SK-N-SH treated with all-trans-retinoic acid at 6 μM for 48 hours (cell line): ENCODE results near the gene FZR1.
A peak's percentile ranks its signal among the peaks of the same experiment; 100 is the strongest.

ENCODE experiments used
- ATAC-seq: fragments of 200-7000 bp; cut with Tn5 transposase; 3 replicates; pipeline ENCODE4 v1.9.1; 2020; ENCODE audit warnings: mild to moderate bottlenecking, moderate library complexity
- CREB5 ChIP-seq: fragments of 250-450 bp; sonication (Bioruptor Pico); IDR thresholded peaks from 2 replicates; pipeline ENCODE4 v1.5.1; 2020; ENCODE audit warnings: low read depth, mild to moderate bottlenecking, moderate library complexity
- CSDC2 ChIP-seq: fragments of 250-450 bp; sonication (Bioruptor Pico); IDR thresholded peaks from 2 replicates; pipeline ENCODE4 v1.5.0; 2020; ENCODE audit warnings: mild to moderate bottlenecking, moderate library complexity
- ESRRG ChIP-seq: fragments of 250-450 bp; sonication (Bioruptor Pico); IDR thresholded peaks from 2 replicates; pipeline ENCODE4 v1.6.1; 2021; ENCODE audit warnings: mild to moderate bottlenecking
- GLIS3 ChIP-seq: fragments of 250-450 bp; sonication (Bioruptor Pico); IDR thresholded peaks from 2 replicates; pipeline ENCODE4 v1.5.0; 2020; ENCODE audit warnings: mild to moderate bottlenecking, moderate library complexity
- ISL1 ChIP-seq: fragments of 250-450 bp; sonication (Bioruptor Pico); IDR thresholded peaks from 2 replicates; pipeline ENCODE4 v2.1.2; 2022; ENCODE audit warnings: mild to moderate bottlenecking, moderate library complexity
- OSR1 ChIP-seq: fragments of 250-450 bp; sonication (Bioruptor Pico); IDR thresholded peaks from 2 replicates; pipeline ENCODE4 v1.8.0; 2022; ENCODE audit warnings: moderate library complexity, mild to moderate bottlenecking, inconsistent platforms
- PATZ1 ChIP-seq: fragments of 250-450 bp; sonication (Bioruptor Pico); IDR thresholded peaks from 2 replicates; pipeline ENCODE4 v1.8.0; 2020; ENCODE audit warnings: mild to moderate bottlenecking, moderate library complexity, borderline replicate concordance
- PPARA ChIP-seq: fragments of 250-450 bp; sonication (Bioruptor Pico); IDR thresholded peaks from 2 replicates; pipeline ENCODE4 v1.5.0; 2020; ENCODE audit warnings: mild to moderate bottlenecking, borderline replicate concordance
- RARB ChIP-seq: fragments of 250-450 bp; sonication (Bioruptor Pico); IDR thresholded peaks from 2 replicates; pipeline ENCODE4 v1.8.0; 2021; ENCODE audit warnings: mild to moderate bottlenecking, moderate library complexity
- SNAI2 ChIP-seq: fragments of 250-450 bp; sonication (Bioruptor Pico); IDR thresholded peaks from 2 replicates; pipeline ENCODE4 v1.5.0; 2020; ENCODE audit warnings: mild to moderate bottlenecking, moderate library complexity
- TCF4 ChIP-seq: fragments of 250-450 bp; sonication (Bioruptor Pico); IDR thresholded peaks from 2 replicates; pipeline ENCODE4 v1.8.0; 2021; ENCODE audit warnings: mild to moderate bottlenecking, moderate library complexity, borderline replicate concordance
- TOX ChIP-seq: fragments of 250-450 bp; sonication (Bioruptor Pico); IDR thresholded peaks from 2 replicates; pipeline ENCODE4 v1.8.0; 2021; ENCODE audit warnings: mild to moderate bottlenecking, moderate library complexity, borderline replicate concordance
- ZFP3 ChIP-seq: fragments of 250-450 bp; sonication (Bioruptor Pico); IDR thresholded peaks from 2 replicates; pipeline ENCODE4 v1.5.0; 2020; ENCODE audit warnings: mild to moderate bottlenecking, moderate library complexity
- ZFP30 ChIP-seq: fragments of 450-650 bp; formaldehyde crosslinking; IDR thresholded peaks from 2 replicates; pipeline ENCODE4 v1.5.0; 2022; ENCODE audit warnings: mild to moderate bottlenecking, moderate library complexity
- ZNF70 ChIP-seq: fragments of 450-650 bp; formaldehyde crosslinking; IDR thresholded peaks from 2 replicates; pipeline ENCODE4 v1.5.0; 2020; ENCODE audit warnings: mild to moderate bottlenecking, moderate library complexity
- ZNF8 ChIP-seq: fragments of 450-650 bp; formaldehyde crosslinking; IDR thresholded peaks from 2 replicates; pipeline ENCODE4 v1.5.0; 2020; ENCODE audit warnings: mild to moderate bottlenecking, moderate library complexity
- TF ChIP-seq, protein P1 (sequence below): fragments of 250-450 bp; sonication (Bioruptor Pico); IDR thresholded peaks from 2 replicates; pipeline ENCODE4 v1.5.1; 2021; ENCODE audit warnings: mild to moderate bottlenecking, moderate library complexity
- TF ChIP-seq, protein P2 (sequence below): fragments of 250-450 bp; sonication (Bioruptor Pico); IDR thresholded peaks from 2 replicates; pipeline ENCODE4 v1.8.0; 2021; ENCODE audit warnings: low read depth, mild to moderate bottlenecking, moderate library complexity, borderline replicate concordance
- TF ChIP-seq, protein P3 (sequence below): fragments of 250-450 bp; sonication (Bioruptor Pico); IDR thresholded peaks from 2 replicates; pipeline ENCODE4 v1.5.0; 2020; ENCODE audit warnings: mild to moderate bottlenecking, moderate library complexity

FZR1 gene

GRCh38 chr19:3544058-3544376 lies 37.9 kb downstream of the FZR1 start (continued):
- TF ChIP-seq, protein P1, sequence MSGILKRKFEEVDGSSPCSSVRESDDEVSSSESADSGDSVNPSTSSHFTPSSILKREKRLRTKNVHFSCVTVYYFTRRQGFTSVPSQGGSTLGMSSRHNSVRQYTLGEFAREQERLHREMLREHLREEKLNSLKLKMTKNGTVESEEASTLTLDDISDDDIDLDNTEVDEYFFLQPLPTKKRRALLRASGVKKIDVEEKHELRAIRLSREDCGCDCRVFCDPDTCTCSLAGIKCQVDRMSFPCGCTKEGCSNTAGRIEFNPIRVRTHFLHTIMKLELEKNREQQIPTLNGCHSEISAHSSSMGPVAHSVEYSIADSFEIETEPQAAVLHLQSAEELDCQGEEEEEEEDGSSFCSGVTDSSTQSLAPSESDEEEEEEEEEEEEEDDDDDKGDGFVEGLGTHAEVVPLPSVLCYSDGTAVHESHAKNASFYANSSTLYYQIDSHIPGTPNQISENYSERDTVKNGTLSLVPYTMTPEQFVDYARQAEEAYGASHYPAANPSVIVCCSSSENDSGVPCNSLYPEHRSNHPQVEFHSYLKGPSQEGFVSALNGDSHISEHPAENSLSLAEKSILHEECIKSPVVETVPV (CRISPR knock-in tag), result no peak
- TF ChIP-seq ISL1 (CRISPR knock-in tag), result no peak
- no peak for TF ChIP-seq ZFP30 (CRISPR knock-in tag)
- no peak for TF ChIP-seq RARB (CRISPR knock-in tag)

GRCh38 chr19:3544742-3545668 lies 38.9 kb downstream of the FZR1 start:
- no peak for TF ChIP-seq RARB (CRISPR knock-in tag)
- TF ChIP-seq ZFP3 (CRISPR knock-in tag), result no peak
- TF ChIP-seq TCF4 (CRISPR knock-in tag), result no peak
- TF ChIP-seq ESRRG, result no peak
- no peak for TF ChIP-seq CREB5 (CRISPR knock-in tag)
- no peak for TF ChIP-seq CSDC2 (CRISPR knock-in tag)
- no peak for TF ChIP-seq OSR1 (CRISPR knock-in tag)
- TF ChIP-seq, protein P2, sequence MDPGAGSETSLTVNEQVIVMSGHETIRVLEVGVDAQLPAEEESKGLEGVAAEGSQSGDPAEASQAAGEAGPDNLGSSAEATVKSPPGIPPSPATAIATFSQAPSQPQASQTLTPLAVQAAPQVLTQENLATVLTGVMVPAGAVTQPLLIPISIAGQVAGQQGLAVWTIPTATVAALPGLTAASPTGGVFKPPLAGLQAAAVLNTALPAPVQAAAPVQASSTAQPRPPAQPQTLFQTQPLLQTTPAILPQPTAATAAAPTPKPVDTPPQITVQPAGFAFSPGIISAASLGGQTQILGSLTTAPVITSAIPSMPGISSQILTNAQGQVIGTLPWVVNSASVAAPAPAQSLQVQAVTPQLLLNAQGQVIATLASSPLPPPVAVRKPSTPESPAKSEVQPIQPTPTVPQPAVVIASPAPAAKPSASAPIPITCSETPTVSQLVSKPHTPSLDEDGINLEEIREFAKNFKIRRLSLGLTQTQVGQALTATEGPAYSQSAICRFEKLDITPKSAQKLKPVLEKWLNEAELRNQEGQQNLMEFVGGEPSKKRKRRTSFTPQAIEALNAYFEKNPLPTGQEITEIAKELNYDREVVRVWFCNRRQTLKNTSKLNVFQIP (CRISPR knock-in tag), result no peak
- TF ChIP-seq ISL1 (CRISPR knock-in tag), result no peak
- no peak for TF ChIP-seq SNAI2 (CRISPR knock-in tag)
- TF ChIP-seq ZFP30 (CRISPR knock-in tag), result no peak
- TF ChIP-seq, protein P3, sequence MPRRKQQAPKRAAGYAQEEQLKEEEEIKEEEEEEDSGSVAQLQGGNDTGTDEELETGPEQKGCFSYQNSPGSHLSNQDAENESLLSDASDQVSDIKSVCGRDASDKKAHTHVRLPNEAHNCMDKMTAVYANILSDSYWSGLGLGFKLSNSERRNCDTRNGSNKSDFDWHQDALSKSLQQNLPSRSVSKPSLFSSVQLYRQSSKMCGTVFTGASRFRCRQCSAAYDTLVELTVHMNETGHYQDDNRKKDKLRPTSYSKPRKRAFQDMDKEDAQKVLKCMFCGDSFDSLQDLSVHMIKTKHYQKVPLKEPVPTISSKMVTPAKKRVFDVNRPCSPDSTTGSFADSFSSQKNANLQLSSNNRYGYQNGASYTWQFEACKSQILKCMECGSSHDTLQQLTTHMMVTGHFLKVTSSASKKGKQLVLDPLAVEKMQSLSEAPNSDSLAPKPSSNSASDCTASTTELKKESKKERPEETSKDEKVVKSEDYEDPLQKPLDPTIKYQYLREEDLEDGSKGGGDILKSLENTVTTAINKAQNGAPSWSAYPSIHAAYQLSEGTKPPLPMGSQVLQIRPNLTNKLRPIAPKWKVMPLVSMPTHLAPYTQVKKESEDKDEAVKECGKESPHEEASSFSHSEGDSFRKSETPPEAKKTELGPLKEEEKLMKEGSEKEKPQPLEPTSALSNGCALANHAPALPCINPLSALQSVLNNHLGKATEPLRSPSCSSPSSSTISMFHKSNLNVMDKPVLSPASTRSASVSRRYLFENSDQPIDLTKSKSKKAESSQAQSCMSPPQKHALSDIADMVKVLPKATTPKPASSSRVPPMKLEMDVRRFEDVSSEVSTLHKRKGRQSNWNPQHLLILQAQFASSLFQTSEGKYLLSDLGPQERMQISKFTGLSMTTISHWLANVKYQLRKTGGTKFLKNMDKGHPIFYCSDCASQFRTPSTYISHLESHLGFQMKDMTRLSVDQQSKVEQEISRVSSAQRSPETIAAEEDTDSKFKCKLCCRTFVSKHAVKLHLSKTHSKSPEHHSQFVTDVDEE (CRISPR knock-in tag), result no peak
- TF ChIP-seq ZNF70, result no peak
- TF ChIP-seq TOX, result no peak
- TF ChIP-seq GLIS3, result no peak
- TF ChIP-seq PATZ1 (CRISPR knock-in tag), result no peak
- ATAC-seq, result peak; percentile 82

GRCh38 chr19:3545669-3546034 lies 39.5 kb downstream of the FZR1 start:
- no peak for ATAC-seq
- no peak for TF ChIP-seq ZFP3 (CRISPR knock-in tag)
- TF ChIP-seq CSDC2 (CRISPR knock-in tag), result no peak
- no peak for TF ChIP-seq RARB (CRISPR knock-in tag)
- TF ChIP-seq CREB5 (CRISPR knock-in tag), result no peak
- TF ChIP-seq, protein P2 (CRISPR knock-in tag), result no peak
- TF ChIP-seq, protein P1 (CRISPR knock-in tag), result no peak
- no peak for TF ChIP-seq ZNF70
- no peak for TF ChIP-seq SNAI2 (CRISPR knock-in tag)
- no peak for TF ChIP-seq PPARA
- TF ChIP-seq ZNF8 (CRISPR knock-in tag), result no peak
- TF ChIP-seq TCF4 (CRISPR knock-in tag), result no peak
- no peak for TF ChIP-seq ISL1 (CRISPR knock-in tag)
